Chondrocyte (in vitro differentiated cells): ENCODE data around the gene SSTR5. TPM values are rescaled to one million over a fixed set of nuclear protein-coding genes. Genes with fewer than 3 reads are reported as not detected.

Experiments used
- DNase-seq: peaks from one replicate; pipeline ENCODE4 v3.0.0; 2021; ENCODE audit warnings: mixed read lengths, low spot score
- H3K27ac Mint-ChIP-seq: one replicate; pipeline ENCODE4 v1.8.0; 2021; ENCODE audit warnings: mild to moderate bottlenecking, moderate library complexity, mixed read lengths; ENCODE audit not compliant: unreplicated experiment
- H3K27me3 Mint-ChIP-seq: 2 replicates; pipeline ENCODE4 v1.8.0; 2021; ENCODE audit warnings: low read depth, mixed read lengths
- H3K36me3 Mint-ChIP-seq: 2 replicates; pipeline ENCODE4 v1.8.0; 2021; ENCODE audit warnings: low read depth, mixed read lengths
- H3K4me1 Mint-ChIP-seq: 2 replicates; pipeline ENCODE4 v1.8.0; 2021; ENCODE audit warnings: low read depth, mild to moderate bottlenecking, mixed read lengths
- H3K4me3 Mint-ChIP-seq: one replicate; pipeline ENCODE4 v1.8.0; 2021; ENCODE audit warnings: mild to moderate bottlenecking, moderate library complexity, mixed read lengths; ENCODE audit not compliant: unreplicated experiment
- H3K9me3 Mint-ChIP-seq: 2 replicates; pipeline ENCODE4 v1.8.0; 2021; ENCODE audit warnings: low read depth, mixed read lengths
- total RNA-seq: library from RNA; stranded (reverse); gene quantifications from 3 replicates; pipeline ENCODE4 v1.2.1, GENCODE V29; 2021
- TF ChIP-seq, protein P1 (sequence below): fragments of 200-600 bp; sonication (generic); IDR thresholded peaks from 2 replicates; pipeline ENCODE4 v1.5.0; 2021; ENCODE audit warnings: antibody characterized with exemption, mild to moderate bottlenecking, moderate library complexity

SSTR5 gene
- total RNA-seq, 1 donor from 2014 or later: not detected

DNA sequence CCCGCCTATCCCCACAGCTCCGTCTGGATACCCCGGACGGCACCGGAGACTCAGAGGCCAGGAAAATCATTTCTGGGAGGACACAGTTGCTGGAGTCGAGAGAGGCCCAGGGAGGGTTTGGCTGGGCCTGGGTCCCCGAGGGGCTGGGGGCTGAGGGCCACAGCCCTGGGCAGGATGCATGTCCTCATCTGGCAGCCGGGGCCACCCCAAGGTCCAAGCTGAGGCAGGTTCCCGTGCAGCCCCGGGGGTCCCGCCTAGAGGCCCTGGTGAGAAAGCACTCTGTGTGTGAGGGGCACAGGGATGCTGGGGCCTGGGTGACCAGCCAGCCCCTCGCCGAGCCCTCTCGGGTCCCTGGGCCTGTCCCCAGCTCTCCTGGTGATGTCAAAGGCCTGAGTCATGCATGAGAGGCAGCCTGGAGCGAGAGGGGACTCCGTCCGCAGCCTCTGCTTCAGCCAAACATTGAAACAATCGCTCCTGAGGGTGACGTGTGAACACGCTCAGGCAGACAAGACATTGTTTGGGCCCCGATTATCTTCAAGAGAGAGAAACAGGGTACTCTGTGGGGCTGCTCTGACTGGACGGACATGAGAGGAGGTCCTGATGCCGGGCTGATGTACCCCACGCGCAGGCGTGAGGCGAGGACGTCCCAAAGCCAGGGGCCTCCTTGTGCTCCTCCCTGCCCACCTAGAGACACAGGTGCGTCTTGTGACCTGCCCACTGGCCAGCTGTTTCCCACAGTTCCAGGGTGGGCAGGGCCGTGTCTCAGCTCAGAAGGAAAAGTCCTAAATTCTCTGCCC, 49.3 kb downstream of the SSTR5 start:
- Mint-ChIP-seq H3K4me1 (no peaks in the 10 kb centered on the region), H3K4me3 (no peak overlapping the region), H3K36me3 (no peaks in the 10 kb centered on the region), H3K9me3 (no peaks in the 10 kb centered on the region), H3K27me3 (peaks cover 2% of the 10 kb centered on the region), H3K27ac (no peak overlapping the region)
- DNase-seq: no peak
- TF ChIP-seq, protein P1, sequence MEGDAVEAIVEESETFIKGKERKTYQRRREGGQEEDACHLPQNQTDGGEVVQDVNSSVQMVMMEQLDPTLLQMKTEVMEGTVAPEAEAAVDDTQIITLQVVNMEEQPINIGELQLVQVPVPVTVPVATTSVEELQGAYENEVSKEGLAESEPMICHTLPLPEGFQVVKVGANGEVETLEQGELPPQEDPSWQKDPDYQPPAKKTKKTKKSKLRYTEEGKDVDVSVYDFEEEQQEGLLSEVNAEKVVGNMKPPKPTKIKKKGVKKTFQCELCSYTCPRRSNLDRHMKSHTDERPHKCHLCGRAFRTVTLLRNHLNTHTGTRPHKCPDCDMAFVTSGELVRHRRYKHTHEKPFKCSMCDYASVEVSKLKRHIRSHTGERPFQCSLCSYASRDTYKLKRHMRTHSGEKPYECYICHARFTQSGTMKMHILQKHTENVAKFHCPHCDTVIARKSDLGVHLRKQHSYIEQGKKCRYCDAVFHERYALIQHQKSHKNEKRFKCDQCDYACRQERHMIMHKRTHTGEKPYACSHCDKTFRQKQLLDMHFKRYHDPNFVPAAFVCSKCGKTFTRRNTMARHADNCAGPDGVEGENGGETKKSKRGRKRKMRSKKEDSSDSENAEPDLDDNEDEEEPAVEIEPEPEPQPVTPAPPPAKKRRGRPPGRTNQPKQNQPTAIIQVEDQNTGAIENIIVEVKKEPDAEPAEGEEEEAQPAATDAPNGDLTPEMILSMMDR: no peak

DNA sequence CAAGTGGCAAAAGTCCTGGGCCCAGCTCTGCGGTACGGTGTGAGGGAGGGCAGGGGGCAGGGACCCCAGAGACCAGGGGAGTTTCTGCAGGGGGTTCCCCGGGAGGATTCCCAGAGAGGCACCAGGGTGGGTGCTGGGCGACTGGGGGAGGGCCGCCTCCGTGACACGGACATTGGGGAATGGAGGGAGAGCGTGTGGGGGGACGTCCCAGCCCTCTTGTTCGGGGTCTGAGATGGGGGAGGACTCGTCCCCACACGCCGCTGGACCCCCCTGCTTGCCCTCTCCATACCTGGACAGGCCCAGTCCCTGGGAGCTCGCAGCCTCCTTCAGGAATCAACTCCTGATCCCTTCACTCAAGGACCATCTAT, 49.8 kb downstream of the SSTR5 start:
- Mint-ChIP-seq H3K4me1 (no peaks in the 10 kb centered on the region), H3K4me3 (no peak overlapping the region), H3K36me3 (no peaks in the 10 kb centered on the region), H3K27ac (no peak overlapping the region), H3K27me3 (peaks cover 2% of the 10 kb centered on the region), H3K9me3 (no peaks in the 10 kb centered on the region)
- TF ChIP-seq, protein P1: no peak
- no peak for DNase-seq

DNA sequence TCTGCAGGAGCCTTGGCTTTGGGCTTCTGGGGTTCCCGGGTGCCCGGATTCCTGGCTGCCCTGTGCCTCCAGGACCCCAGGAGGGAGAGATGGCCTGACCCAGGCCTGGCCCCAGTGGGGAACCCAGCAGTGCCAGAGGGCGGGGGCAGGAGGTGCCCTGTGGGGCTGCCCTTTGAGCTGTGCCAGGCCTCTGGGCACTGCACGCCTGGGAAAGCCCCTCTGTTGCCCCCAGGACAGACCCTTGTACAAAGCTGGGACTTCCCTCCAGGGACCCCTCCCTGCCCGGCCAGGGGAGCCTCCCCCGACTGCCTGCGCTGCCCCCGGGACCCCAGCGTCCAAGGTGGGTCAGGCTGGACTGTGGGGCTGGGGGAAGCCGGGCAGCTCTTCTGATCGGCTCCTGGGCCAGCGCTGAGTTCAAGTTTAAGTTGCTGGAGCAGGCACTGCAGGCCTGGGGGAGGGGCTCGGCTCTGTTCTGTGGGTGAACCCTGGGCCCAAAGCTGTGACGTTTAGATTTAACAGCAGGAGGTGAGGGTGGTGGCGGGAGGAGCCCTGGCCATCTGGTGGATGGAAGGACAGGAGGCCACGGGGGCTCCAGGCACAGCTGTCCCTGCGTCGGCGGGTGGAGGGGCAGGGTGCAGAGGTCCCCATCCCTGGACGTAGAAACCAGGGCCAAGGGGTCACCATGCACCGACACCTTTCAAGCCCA, 51.1 kb downstream of the SSTR5 start:
- no peaks in the 10 kb centered on the region for H3K9me3 Mint-ChIP-seq
- H3K27me3 Mint-ChIP-seq: peaks cover 2% of the 10 kb centered on the region
- H3K36me3 Mint-ChIP-seq: no peaks in the 10 kb centered on the region
- H3K27ac Mint-ChIP-seq: no peak overlapping the region
- DNase-seq: no peak
- H3K4me1 Mint-ChIP-seq: no peaks in the 10 kb centered on the region
- TF ChIP-seq, protein P1: no peak
- H3K4me3 Mint-ChIP-seq: no peak overlapping the region

DNA sequence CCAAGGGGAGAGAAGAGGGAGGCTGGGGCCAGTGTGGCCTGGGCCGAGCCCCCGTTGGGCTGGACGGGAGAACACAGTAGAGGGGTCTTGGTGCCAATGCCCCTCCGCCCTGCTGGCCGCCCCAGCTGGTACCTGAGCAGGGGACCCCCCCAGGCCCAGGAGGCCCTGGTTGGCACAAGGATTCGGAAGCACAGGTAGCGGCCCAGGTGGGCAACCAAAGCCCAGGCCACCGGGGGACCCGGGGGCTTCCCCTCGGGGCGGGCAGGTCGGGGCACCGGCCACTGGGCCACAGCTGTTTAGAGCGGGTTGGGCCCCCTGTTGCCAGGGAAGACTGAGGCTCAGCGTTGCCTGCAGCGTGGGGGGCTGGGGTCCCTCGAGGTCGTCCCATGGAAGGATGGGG, 51.7 kb downstream of the SSTR5 start:
- no peak overlapping the region for H3K27ac Mint-ChIP-seq
- H3K27me3 Mint-ChIP-seq: peaks cover 2% of the 10 kb centered on the region
- H3K4me3 Mint-ChIP-seq: no peak overlapping the region
- DNase-seq: no peak
- H3K9me3 Mint-ChIP-seq: no peaks in the 10 kb centered on the region
- no peaks in the 10 kb centered on the region for H3K4me1 Mint-ChIP-seq
- no peaks in the 10 kb centered on the region for H3K36me3 Mint-ChIP-seq
- TF ChIP-seq, protein P1: no peak

DNA sequence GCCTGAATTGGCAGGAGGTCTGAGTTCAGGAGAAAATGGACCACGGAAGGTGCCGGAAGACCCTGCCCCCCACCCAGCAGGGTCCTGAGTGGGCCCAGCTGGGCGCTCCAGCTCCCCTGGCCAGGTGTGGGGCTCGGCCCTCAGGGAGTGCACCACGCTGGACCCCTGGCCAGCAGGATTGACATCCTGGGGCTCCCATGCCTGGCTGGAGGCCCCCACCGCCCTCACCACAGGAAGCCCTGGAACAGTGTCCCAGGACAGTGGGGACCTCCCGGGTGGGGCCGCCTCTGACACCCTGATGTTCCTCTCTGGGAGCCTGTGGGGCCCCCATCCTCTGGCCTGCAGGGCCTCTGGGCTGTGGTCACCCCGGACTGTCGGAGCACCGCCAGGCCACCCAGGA, 52.2 kb downstream of the SSTR5 start:
- Mint-ChIP-seq H3K4me3 (no peak overlapping the region), H3K27me3 (peaks cover 2% of the 10 kb centered on the region), H3K36me3 (no peaks in the 10 kb centered on the region), H3K4me1 (no peaks in the 10 kb centered on the region), H3K27ac (no peak overlapping the region), H3K9me3 (no peaks in the 10 kb centered on the region)
- DNase-seq: no peak
- TF ChIP-seq, protein P1: no peak
